ENCODE data around the gene ZNF397. TPM values are rescaled to one million over a fixed set of nuclear protein-coding genes. Genes with fewer than 3 reads are reported as not detected.

The ZNF397 gene
- total RNA-seq, 1 experiment from 2014 or later: 23.8 TPM

GRCh38 chr18:35283923-35284794 lies 43.3 kb downstream of the ZNF397 start:
- Histone ChIP-seq H3K4me3 (replicated peaks in 1 of 2; ENCODE audit: low read depth in 1 of 2, low read length in 2 of 2) (no peak overlapping the region), H4K20me1 (ENCODE audit: insufficient read depth) (no peaks in the 10 kb centered on the region), H3K79me2 (ENCODE audit: insufficient read depth, low read length) (peaks cover under 1% of the 10 kb centered on the region), H3K27ac (ENCODE audit: low read depth, low read length) (no peak overlapping the region), H3K9me3 (ENCODE audit: control insufficient read depth in 1 of 2, insufficient read depth in 1 of 2, low read depth in 1 of 2, low read length in 2 of 2) (peaks cover 12 to 28% of the 10 kb centered on the region in 2 experiments; a peak in 3 of 4 replicates), H3K27me3 (ENCODE audit: insufficient read depth, low read length) (no peaks in the 10 kb centered on the region), H3K4me1 (ENCODE audit: control insufficient read depth in 1 of 2, insufficient read depth in 2 of 2, low read length in 2 of 2) (peaks cover 0 to 7% of the 10 kb centered on the region in 2 experiments; a peak in 2 of 4 replicates), H2AFZ (ENCODE audit: low read depth, low read length, poor library complexity, severe bottlenecking) (no peak overlapping the region), H3K36me3 (ENCODE audit: control insufficient read depth in 1 of 2, insufficient read depth in 2 of 2, low read length in 2 of 2) (no peaks in the 10 kb centered on the region; a peak in 1 of 4 replicates), H3K9ac (ENCODE audit: low read length) (no peak overlapping the region), H3K4me2 (ENCODE audit: low read length) (no peak overlapping the region), H3K9me2 (ENCODE audit: insufficient read depth) (no peaks in the 10 kb centered on the region)
- no TSS peak for BruUV-seq (replicated peaks)
- TF ChIP-seq CBX3 (IDR thresholded peaks at IDR 0.05; ENCODE audit: low read depth): peak; percentile 43; the same call in 1 of the 2 replicates
- no peak for TF ChIP-seq EZH2phosphoT487 (IDR thresholded peaks at IDR 0.05; ENCODE audit: borderline replicate concordance)
- no peak for ATAC-seq
- ChIA-PET POLR2A (no interaction called here), RAD21 (ENCODE audit: low non-redundant PET in 1 of 2, low total read pairs in 2 of 2, uncharacterized antibody in 2 of 2, unreplicated experiment in 2 of 2) (no interaction called here), CTCF (no interaction called here)
- intact Hi-C loops (cut with micrococcal nuclease): no loop called here
- DNase-seq (ENCODE audit: low read depth, low spot score): no peak

DNA sequence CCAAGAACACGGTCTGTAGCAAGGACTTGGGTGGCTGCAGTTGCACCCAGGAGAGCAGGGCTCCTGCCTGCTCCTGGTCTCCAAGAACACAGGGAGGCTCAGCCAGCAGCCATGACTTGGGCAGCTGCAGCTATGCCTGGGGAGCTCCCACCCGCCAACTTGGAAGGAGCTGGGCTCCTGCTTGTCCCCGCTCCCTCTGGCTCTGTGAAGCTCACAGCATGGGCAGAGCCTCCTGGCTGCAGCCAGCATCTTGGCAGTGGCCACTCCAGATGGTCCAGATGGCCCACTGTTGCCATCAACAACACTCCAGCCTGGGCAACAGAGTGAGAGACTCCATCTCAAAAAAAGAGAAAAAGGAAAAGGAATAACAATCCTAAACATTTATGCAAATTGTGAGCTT lies 44.0 kb downstream of the ZNF397 start:
- Histone ChIP-seq H3K4me1 (ENCODE audit: control insufficient read depth in 1 of 2, insufficient read depth in 2 of 2, low read length in 2 of 2) (peaks cover 0 to 11% of the 10 kb centered on the region in 2 experiments; a peak in 2 of 4 replicates), H3K9ac (ENCODE audit: low read length) (no peak overlapping the region), H3K9me2 (ENCODE audit: insufficient read depth) (no peaks in the 10 kb centered on the region), H3K79me2 (ENCODE audit: insufficient read depth, low read length) (peaks cover 7% of the 10 kb centered on the region), H3K4me3 (replicated peaks in 1 of 2; ENCODE audit: low read depth in 1 of 2, low read length in 2 of 2) (no peak overlapping the region), H3K27ac (ENCODE audit: low read depth, low read length) (no peak overlapping the region), H3K9me3 (ENCODE audit: control insufficient read depth in 1 of 2, insufficient read depth in 1 of 2, low read depth in 1 of 2, low read length in 2 of 2) (peaks cover 12 to 27% of the 10 kb centered on the region in 2 experiments; a peak in 3 of 4 replicates), H3K36me3 (ENCODE audit: control insufficient read depth in 1 of 2, insufficient read depth in 2 of 2, low read length in 2 of 2) (no peaks in the 10 kb centered on the region; a peak in 1 of 4 replicates), H4K20me1 (ENCODE audit: insufficient read depth) (no peaks in the 10 kb centered on the region), H3K27me3 (ENCODE audit: insufficient read depth, low read length) (no peaks in the 10 kb centered on the region), H2AFZ (ENCODE audit: low read depth, low read length, poor library complexity, severe bottlenecking) (no peak overlapping the region), H3K4me2 (ENCODE audit: low read length) (no peak overlapping the region)
- CTCF ChIA-PET: no interaction called here
- RAD21 ChIA-PET (ENCODE audit: low non-redundant PET in 1 of 2, low total read pairs in 2 of 2, uncharacterized antibody in 2 of 2, unreplicated experiment in 2 of 2): no interaction called here
- DNase-seq (ENCODE audit: low read depth, low spot score) (no peak), ATAC-seq (no peak)
- no peak for TF ChIP-seq ZBTB33 (IDR thresholded peaks at IDR 0.05; ENCODE audit: extremely low read depth, insufficient replicate concordance, low read length)
- TF ChIP-seq POLR2A (IDR thresholded peaks at IDR 0.05; ENCODE audit: borderline replicate concordance, extremely low read depth, insufficient read depth, insufficient read length): no peak
- TF ChIP-seq TCF7L2 (IDR thresholded peaks at IDR 0.05; ENCODE audit: borderline replicate concordance, extremely low read depth, insufficient read depth, insufficient read length): no peak
- TF ChIP-seq CBX3 (IDR thresholded peaks at IDR 0.05; ENCODE audit: low read depth): no peak
- TF ChIP-seq YY1 (IDR thresholded peaks at IDR 0.05; ENCODE audit: extremely low read depth, insufficient replicate concordance, low read depth, low read length): no peak
- TF ChIP-seq ELF1 (IDR thresholded peaks at IDR 0.05; ENCODE audit: borderline replicate concordance, low read depth): no peak
- TF ChIP-seq SIN3A (IDR thresholded peaks at IDR 0.05; ENCODE audit: low read depth): no peak
- no TSS peak for BruUV-seq (replicated peaks)
- intact Hi-C loops (cut with micrococcal nuclease): no loop called here
- POLR2A ChIA-PET: no interaction called here
